Astrocyte of the hippocampus (primary cell): ENCODE measurements around the gene KCNG2.

Experiments
- DNase-seq: peaks from one replicate; pipeline ENCODE4 v3.0.0; 2011; ENCODE audit warnings: low read depth, low spot score

Gene KCNG2

GRCh38 chr18:79768745-79769144 lies 29.0 kb upstream of the KCNG2 start:
- DNase-seq: no peak

- no peak for DNase-seq
These were observed 27.8 kb upstream of the KCNG2 start for GRCh38 chr18:79769698-79770500.

DNA sequence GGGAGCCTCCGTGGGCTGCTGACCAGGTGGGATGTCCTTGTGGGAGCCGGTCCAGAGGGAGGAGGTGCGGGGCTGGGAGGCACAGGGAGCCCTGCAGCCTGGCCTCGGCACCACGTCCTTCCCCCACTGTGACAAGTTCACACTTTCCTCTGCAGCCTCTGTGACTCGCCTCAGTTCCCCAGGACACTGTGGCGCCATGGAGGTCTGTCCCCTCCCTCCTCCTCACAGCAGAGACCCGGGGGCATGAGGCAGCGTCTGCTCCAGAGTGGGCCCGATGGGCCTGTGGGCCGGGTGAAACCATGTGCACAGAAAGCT lies 27.3 kb upstream of the KCNG2 start:
- no peak for DNase-seq

- no peak for DNase-seq
These were observed 26.9 kb upstream of the KCNG2 start for GRCh38 chr18:79770826-79771225.

GRCh38 chr18:79771446-79772107 lies 26.2 kb upstream of the KCNG2 start:
- no peak for DNase-seq

DNA sequence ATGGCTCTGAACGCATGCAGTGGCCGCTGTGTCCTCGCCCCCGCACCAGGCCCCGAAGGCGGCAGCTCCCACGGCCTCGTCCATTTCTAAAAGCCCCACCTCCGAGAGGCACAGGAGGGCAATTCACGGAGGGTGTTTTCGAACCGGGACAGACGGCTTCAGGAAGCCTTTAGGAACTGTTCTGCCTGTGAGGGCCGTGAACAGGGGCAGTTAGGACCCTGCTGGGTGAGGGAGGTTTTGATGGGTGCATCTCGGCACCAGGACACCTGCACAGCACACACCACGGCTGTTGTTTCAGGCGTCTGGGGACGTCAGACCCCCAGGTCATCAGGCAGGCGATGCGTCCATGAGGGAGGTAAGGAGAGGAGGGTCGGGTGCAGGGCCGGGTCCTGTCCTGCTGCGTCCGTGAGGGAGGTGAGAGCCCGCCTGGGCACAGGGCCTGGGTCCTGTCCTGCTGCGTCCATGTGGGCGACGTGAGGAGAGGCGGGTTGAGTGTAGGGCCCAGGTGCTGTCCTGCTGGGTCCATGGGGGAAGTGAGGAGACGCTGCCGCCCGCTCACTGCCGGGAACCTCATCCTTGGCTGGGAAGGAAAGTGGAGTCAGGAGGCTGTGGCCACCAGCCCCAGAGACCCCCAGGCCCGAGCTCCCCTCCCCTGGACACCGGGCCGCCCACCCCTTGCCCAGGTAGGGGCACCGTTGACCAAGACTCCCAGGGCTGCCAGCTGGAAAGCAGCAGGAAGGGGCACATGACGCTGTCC lies 25.5 kb upstream of the KCNG2 start:
- DNase-seq: no peak

DNA sequence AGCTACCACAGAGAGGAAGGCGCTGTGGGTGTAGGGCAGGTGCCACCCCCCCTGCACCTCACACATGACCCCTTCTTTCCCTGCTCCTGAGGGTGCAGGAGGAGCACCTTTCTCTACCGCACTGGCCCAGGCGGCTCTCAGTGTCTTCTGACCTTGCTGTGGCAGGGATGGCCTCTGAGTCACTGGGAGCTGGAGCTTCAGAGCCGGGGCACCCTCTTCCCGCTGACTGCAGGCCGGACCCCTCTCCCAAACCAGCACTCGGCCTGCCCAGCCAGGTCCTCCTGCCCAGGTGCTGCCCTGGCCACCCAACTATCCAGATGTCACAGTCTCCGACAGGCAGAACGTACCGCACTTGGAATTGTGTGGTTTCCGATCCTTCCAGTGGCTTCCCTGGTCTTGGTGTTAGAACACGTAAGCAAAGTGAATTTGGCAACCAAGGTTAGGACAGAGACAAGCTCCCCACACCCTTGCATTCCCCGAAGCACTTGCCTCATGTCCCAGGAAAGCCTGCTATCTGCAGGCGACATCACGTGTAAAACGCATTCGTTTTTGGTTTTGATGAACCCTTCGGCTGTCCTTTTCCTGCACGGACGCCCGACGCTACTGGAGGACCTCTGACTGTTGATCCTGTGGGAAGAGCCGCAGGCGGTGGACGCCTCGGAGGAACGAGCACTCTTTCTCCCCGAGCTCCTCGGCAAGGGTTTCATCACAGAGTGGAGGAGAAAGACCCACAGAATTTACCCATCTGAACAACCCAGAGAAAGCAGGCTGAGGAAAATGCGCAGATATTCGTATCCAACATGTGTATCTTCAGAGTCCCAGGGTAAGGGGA lies 24.7 kb upstream of the KCNG2 start:
- DNase-seq: no peak

GRCh38 chr18:79774111-79774510 lies 23.6 kb upstream of the KCNG2 start:
- no peak for DNase-seq

- DNase-seq: no peak
These were observed 22.1 kb upstream of the KCNG2 start for GRCh38 chr18:79775441-79776221.

DNA sequence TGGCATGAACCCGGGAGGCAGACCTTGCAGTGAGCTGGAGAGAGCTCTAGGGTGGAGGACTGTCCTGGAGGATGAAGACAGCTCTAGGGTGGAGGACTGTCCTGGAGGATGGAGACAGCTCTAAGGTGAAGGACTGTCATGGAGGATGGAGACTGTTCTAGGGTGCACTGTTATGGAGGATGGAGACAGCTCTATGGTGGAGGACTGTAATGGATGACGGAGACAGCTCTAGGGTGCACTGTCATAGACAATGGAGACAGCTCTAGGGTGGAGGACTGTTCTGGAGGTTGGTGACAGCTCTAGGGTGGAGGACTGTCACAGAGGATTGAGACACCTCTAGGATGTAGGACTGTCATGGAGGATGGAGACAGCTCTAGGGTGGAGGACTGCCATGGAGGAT lies 21.1 kb upstream of the KCNG2 start:
- no peak for DNase-seq

GRCh38 chr18:79778291-79778791 lies 19.4 kb upstream of the KCNG2 start:
- no peak for DNase-seq

DNA sequence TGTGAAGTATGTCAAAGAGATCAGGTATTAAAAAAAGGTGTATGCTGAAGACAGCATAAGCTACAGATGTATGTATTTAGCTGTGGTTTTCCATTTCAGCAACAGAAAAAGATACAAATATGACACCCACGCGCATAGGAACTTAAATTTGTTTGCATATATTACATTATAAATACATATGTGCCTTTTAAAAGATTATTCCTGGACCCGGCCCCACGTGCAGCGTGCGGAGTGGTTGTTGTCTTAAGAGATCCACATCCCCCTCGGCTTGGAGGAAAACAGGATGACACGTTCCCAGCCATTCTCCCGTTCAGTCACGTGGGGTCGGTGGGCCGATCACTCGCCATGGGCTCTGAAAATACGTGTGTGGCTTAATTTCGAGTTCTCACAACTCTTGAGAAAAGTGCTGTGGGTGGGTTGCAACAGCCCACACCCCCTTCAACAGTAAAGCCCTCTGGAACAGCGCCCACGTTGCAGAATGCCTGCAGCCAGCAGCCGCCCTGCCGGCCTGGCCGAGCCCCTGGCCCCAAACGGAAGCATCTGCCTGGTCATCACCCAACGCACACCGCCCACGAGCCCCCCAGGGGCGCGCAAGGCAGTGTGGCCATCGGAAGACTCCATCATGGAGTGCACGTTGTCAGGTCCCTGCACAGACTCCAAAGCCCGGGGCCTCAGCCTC lies 18.6 kb upstream of the KCNG2 start:
- DNase-seq: no peak

DNA sequence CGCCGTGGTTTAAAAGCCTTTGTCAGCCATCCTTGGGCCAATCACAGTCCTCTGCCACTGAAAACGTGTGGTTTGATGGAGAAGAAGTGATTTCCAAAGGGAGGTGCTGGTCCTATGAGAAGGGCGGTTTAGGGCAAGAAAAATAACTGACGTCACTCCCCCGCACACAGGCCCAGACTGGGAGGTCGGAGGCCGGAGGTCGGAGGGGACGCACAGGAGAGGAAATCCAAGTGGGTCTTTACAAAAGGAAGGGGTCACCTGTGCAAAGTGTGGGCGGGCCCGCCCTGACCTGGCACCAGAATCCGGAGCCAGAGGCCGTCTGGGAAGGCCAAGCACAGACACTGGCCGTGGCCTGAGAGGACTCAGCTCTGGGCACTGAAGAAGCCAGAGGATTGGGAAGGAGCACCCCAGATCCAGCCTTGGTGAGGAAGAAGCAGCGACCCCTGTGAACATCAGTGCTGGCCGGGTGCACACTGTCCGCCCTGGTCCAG lies 18.0 kb upstream of the KCNG2 start:
- no peak for DNase-seq

DNA sequence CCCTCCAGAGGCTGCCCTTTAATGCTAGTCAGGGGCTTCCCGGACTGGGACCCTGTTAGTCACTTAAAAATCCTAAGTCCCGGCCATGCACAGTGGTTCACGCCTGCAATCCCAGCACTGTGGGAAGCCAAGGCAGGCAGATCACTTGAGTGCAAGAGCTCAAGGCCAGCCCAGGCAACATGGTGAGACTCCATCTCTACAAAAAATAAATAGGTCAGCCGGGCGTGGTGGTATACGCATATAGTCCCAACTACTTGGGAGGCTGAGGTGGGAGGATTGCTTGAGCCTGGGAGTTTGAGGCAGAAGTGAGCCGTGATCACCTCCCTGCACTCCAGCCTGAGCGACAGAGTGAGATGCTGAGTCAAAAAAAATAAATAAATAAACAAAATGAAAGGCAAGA lies 17.2 kb upstream of the KCNG2 start:
- no peak for DNase-seq

DNA sequence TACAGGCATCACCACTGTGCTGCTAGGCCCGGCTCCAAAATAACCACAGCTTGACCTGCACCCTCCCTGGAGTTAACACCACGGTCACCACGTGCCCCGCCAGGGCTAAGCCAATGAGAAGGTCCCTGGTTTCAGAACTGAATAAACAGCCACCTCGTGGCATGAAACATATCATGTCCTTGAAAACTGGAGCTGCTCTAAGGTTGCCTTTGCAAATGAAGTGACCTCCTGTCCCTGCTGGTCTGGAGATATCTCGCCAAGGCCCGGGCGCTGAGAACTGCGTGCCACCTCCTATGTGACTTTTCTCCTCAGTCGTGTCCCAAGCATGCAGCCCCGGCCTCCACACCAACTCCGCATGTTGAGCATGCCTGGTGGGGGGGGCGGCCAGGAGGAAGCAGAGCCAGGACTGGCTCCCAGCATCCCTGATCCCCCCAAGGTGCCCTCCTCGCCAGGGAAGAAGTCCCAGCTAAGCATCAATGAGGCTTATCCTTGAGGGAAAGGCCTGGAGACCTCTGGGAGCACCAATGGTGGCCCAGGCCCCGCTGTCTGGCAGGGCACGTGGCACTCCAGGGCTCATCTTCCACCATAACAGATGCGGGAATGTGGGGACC lies 16.3 kb upstream of the KCNG2 start:
- DNase-seq: no peak

DNA sequence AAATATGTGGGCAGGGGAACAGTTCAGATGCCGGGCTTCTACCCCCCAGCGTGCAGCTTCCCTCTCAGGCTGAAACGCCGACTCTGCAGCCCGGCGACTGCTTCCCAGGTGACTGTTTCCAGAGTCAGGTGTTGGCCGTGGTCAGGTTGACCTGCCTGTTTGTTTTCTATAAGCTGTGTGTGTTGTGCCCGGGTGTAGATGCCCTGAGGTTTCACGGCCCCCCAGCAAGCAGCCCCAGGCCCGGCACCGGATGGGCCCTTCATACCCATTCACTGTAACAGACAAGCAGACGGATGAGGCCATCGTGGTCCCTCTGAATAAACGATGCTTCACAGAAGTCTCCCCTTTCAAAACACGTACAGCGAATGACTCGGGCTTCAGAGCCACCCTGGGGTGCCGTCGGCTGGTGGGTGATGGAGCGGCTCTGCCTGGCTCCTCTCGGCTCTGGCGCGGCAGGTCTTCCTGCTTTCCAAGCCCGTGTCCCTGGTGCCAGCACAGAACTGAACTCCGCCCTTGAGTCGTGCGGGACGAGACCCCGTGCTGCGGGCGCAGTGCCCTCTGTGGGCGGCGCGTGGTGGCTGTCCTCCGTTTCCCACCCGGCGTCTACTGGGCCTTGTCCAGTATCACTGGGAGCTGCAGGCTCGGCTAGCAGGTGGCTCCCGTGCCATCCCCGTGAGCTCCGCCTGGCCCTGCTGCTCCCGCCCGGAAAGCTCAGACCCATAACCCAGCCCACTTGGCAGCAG lies 15.0 kb upstream of the KCNG2 start:
- no peak for DNase-seq

DNA sequence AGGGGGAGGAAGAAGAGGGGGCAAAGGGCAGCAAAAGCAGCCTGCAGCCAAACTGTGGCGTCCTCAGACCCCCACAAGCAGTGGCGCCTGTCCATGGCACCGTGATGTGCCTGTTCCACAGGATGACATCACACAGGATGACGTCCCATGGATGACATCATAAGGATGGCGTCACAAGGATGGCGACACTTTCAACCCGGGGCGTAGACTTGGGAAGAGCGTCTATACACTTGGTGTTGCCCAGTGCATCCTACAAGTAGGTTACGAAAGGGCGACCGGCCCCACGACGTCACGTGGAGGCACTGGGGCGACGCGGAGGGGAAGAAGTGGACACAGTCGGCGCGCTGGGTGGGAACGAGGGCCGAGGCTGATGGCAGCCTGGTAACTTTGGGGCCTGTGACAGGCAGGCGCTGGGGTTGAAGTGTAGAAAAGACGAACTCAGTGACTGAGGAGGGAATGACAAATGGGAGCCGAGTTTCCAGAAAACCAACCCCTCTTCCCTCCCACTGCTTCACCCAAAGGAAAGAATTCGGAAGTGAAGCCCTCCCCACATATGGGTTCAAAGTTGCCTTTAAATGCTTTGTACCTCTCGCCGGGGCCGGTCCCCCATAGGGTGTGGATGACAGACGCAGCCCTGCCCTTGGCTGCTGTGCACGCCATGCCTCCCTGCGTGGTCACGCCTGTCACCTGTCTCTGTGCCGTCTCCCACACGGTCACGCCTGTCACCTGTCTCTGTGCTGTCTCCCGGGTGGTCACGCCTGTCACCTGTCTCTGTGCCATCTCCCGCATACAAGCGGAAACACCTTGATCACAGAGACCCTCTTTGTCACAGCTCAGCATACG lies 13.4 kb upstream of the KCNG2 start:
- no peak for DNase-seq
